ENCODE results near the gene NOXO1. TPM values are rescaled to one million over a fixed set of nuclear protein-coding genes. Genes with fewer than 3 reads are reported as not detected.

The NOXO1 gene
- polyA plus RNA-seq, 1 of the 3 experiments (the other 2 are of a cell fraction): 0.21 TPM

GRCh38 chr16:2024032-2024420, 42.8 kb upstream of the NOXO1 start:
- ChIA-PET POLR2A (no interaction called here), CTCF (interaction anchor here (0.6 to 6.5 kb wide), 17 partner anchors 9 to 460 kb away, joined by 3 to 68 read pairs (median 6); partner anchors contain the start of genes NTHL1, RAB26 and TSC2)
- no peaks in the 10 kb centered on the region for H3K9me3 ChIP-seq

More at GRCh38 chr16:2024032-2024420, 42.8 kb upstream of the NOXO1 start:
- peaks cover 4% of the 10 kb centered on the region; the same call in 1 of the 2 replicates for H3K27me3 ChIP-seq (ENCODE audit: insufficient read depth)
- 97% methylated on average over 12 of the region's 12 CpGs for WGBS (ENCODE audit: low lambda C conversion rate)
- TF ChIP-seq TCF12 (IDR thresholded peaks at IDR 0.05) (no peak), ZBTB33 (IDR thresholded peaks at IDR 0.05; ENCODE audit: borderline replicate concordance, low read depth) (no peak), ELF1 (IDR thresholded peaks at IDR 0.05) (no peak), CTCF (IDR thresholded peaks at IDR 0.05) (no peak), MAX (IDR thresholded peaks at IDR 0.05; ENCODE audit: low read depth) (no peak), FOXM1 (IDR thresholded peaks at IDR 0.05; ENCODE audit: low read depth) (no peak), USF1 (IDR thresholded peaks at IDR 0.05; ENCODE audit: borderline replicate concordance, low read depth) (no peak), NFIC (IDR thresholded peaks at IDR 0.05; ENCODE audit: borderline replicate concordance) (no peak), GATA2 (CRISPR knock-in tag; IDR thresholded peaks at IDR 0.05) (no peak), FOSL2 (IDR thresholded peaks at IDR 0.05; ENCODE audit: borderline replicate concordance, low read depth) (no peak), MEF2A (IDR thresholded peaks at IDR 0.05; ENCODE audit: borderline replicate concordance, low read depth) (no peak), JUND (IDR thresholded peaks at IDR 0.05) (no peak), RFX5 (IDR thresholded peaks at IDR 0.05; ENCODE audit: low read length) (no peak), PBX3 (IDR thresholded peaks at IDR 0.05) (no peak), SIN3A (IDR thresholded peaks at IDR 0.05; ENCODE audit: borderline replicate concordance, low read depth, low read length) (no peak), IRF3 (IDR thresholded peaks at IDR 0.05; ENCODE audit: low read depth, low read length) (no peak), MXI1 (IDR thresholded peaks at IDR 0.05; ENCODE audit: low read depth, low read length) (no peak)
- H4K20me1 ChIP-seq (ENCODE audit: insufficient read depth): peaks cover 8% of the 10 kb centered on the region; the same call in 1 of the 2 replicates
- no peak overlapping the region; a peak in 1 of 4 replicates for H3K27ac ChIP-seq (ENCODE audit: low read depth in 2 of 2, low read length in 1 of 2)
- no peak overlapping the region for H3K9ac ChIP-seq
- no peaks in the 10 kb centered on the region for H3K36me3 ChIP-seq (replicated peaks in 1 of 2; ENCODE audit: control insufficient read depth in 1 of 2, insufficient read depth in 2 of 2, low read length in 1 of 2)
- peaks cover 9% of the 10 kb centered on the region for H3F3A ChIP-seq (replicated peaks; ENCODE audit: insufficient read depth)
- no peaks in the 10 kb centered on the region for H3K9me2 ChIP-seq
- no peak for DNase-seq
- no peak overlapping the region for H2AFZ ChIP-seq (ENCODE audit: low read depth)
- H3K4me2 ChIP-seq: peak overlapping the region; percentile 97; the same call in 1 of the 2 replicates
- H3K4me1 ChIP-seq (ENCODE audit: control insufficient read depth in 1 of 2, insufficient read depth in 2 of 2, low read depth in 1 of 2, low read length in 1 of 2): peaks cover 7 to 29% of the 10 kb centered on the region in 2 experiments; a peak in 2 of 4 replicates
- no peak overlapping the region for H3K4me3 ChIP-seq (ENCODE audit: low read depth in 2 of 2, low read length in 1 of 2)
- H3K79me2 ChIP-seq (ENCODE audit: insufficient read depth): peaks cover 15% of the 10 kb centered on the region; the same call in 1 of the 2 replicates
